GM23338 (cell line): ENCODE data around the gene SLC37A2.

Experiments used
- STAT1 ChIP-seq: IDR thresholded peaks from one replicate; pipeline ENCODE4 v1.6.1; 2016; ENCODE audit warnings: antibody characterized with exemption; ENCODE audit not compliant: unreplicated experiment
- TF ChIP-seq, protein P1 (sequence below), 2 experiments: fragments of 200-600 bp in 1 of 2; sonication (generic) in 1 of 2; conservative IDR thresholded peaks; 2 replicates each; pipeline versions ENCODE4 v1.5.1 to v1.6.1; 2016 to 2017; ENCODE audit warnings: antibody characterized with exemption in 2 of 2, low read depth in 2 of 2, mild to moderate bottlenecking in 2 of 2, moderate library complexity in 1 of 2

DNA sequence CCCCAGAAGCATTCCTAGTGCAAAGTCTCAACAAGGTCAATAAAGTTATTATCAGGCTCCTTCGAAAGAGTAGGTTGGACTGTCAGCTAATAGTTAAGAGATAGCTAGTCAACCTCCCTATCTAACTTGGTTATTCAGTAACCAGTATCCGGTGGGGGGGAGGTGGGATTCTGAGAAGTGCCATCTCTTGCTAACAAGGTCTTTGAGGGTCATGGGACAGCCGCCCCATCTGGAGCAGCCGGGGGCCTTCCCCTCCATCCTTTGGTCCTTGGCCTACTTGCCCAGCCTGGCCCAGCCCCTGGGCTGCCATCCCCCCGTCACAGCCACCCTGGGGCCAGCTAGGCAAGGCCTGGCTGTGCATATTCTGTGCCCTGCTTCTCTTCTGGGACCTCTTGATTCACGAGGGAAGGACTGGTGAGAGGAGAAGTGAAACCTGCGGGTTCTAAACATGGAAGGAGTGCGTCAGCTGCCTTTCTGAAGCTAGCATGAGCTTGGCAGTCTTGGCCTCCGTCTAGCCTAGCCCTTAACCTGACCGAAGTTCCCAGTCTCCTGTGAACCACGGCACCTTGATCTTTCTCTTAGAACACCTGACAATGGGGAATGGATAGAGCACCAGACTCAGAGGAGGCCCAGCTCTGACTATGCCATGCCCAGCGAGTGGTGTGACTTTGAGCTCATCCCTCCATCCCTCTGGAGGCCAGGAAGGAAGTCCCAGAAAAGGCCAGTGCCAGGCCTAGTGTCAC is 9.3 kb downstream of the SLC37A2 start:
- TF ChIP-seq, protein P1, sequence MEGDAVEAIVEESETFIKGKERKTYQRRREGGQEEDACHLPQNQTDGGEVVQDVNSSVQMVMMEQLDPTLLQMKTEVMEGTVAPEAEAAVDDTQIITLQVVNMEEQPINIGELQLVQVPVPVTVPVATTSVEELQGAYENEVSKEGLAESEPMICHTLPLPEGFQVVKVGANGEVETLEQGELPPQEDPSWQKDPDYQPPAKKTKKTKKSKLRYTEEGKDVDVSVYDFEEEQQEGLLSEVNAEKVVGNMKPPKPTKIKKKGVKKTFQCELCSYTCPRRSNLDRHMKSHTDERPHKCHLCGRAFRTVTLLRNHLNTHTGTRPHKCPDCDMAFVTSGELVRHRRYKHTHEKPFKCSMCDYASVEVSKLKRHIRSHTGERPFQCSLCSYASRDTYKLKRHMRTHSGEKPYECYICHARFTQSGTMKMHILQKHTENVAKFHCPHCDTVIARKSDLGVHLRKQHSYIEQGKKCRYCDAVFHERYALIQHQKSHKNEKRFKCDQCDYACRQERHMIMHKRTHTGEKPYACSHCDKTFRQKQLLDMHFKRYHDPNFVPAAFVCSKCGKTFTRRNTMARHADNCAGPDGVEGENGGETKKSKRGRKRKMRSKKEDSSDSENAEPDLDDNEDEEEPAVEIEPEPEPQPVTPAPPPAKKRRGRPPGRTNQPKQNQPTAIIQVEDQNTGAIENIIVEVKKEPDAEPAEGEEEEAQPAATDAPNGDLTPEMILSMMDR (conservative IDR thresholded peaks at IDR 0.05; ENCODE audit: low read depth in 2 of 2) = no peak
- no peak for TF ChIP-seq STAT1
